RWPE2 (cell line): ENCODE measurements around the gene B3GLCT.

Source experiments
- ATAC-seq: fragments of 200-7000 bp; cut with Tn5 transposase; 3 replicates; pipeline ENCODE4 v1.9.1; 2021; ENCODE audit warnings: low read depth
- DNase-seq: peaks from one replicate; pipeline ENCODE4 v3.0.0-alpha.2; 2020; ENCODE audit warnings: low spot score
- H3K27ac ChIP-seq: fragments of 450-650 bp; 2 replicates; pipeline ENCODE4 v1.5.1; 2017; ENCODE audit warnings: mild to moderate bottlenecking; ENCODE audit not compliant: poor library complexity, severe bottlenecking
- H3K27me3 ChIP-seq: fragments of 250-450 bp; sonication (Bioruptor Pico); 2 replicates; pipeline ENCODE4 v1.5.1; 2021; ENCODE audit warnings: mild to moderate bottlenecking, moderate library complexity; ENCODE audit not compliant: insufficient read depth, poor library complexity, severe bottlenecking
- H3K36me3 ChIP-seq: fragments of 250-450 bp; sonication (Bioruptor Pico); 2 replicates; pipeline ENCODE4 v1.5.1; 2020; ENCODE audit warnings: low read depth, mild to moderate bottlenecking, moderate library complexity
- H3K4me1 ChIP-seq: fragments of 250-450 bp; sonication (Bioruptor Pico); 2 replicates; pipeline ENCODE4 v1.5.1; 2021; ENCODE audit warnings: mild to moderate bottlenecking, moderate library complexity; ENCODE audit not compliant: insufficient read depth, poor library complexity, severe bottlenecking
- H3K4me3 ChIP-seq: fragments of 250-450 bp; sonication (Bioruptor Pico); 2 replicates; pipeline ENCODE4 v1.5.1; 2021; ENCODE audit warnings: mild to moderate bottlenecking, moderate library complexity; ENCODE audit not compliant: severe bottlenecking
- H3K9me3 ChIP-seq: fragments of 250-450 bp; sonication (Bioruptor Pico); 2 replicates; pipeline ENCODE4 v1.5.1; 2021; ENCODE audit warnings: mild to moderate bottlenecking, moderate library complexity; ENCODE audit not compliant: severe bottlenecking
- TF ChIP-seq, protein P1 (sequence below): fragments of 450-650 bp; IDR thresholded peaks from one replicate; pipeline ENCODE4 v1.5.1; 2017; ENCODE audit warnings: mild to moderate bottlenecking, moderate library complexity; ENCODE audit not compliant: poor library complexity, severe bottlenecking

Gene B3GLCT

DNA sequence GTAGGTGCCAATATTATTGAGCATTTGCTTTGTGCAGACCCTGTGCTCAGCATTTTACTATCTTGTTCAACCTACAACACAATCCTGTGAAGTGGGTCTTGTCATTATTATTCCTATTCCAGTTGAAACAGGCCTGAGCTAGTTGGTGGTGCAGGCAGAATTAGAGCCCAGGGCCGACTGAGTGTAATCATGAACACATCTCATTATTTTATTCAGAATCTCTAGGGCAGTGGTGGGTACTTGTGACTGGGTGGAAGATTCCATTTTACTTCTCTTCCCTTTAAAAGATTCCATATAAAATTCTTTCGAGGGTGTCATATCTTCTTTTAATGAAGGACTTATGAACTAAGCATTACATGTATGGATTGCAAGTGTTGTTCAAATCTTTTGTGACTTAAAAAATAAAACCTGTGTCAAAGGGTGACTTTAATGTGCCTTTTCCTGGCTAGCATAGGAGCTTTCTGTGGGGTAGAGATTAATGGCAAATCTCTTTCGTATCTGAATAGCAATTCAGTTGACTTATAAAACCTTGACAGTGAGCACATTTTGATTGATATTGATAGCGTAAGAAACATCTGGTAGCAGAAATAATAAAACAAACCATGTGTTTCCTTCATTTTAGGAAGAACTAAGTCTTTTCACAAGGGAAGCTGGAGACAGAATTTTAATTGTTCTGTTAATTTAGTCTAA, 20.3 kb downstream of the B3GLCT start:
- DNase-seq, result no peak
- H3K27ac ChIP-seq, result no peak overlapping the region
- H3K27me3 ChIP-seq, result no peaks in the 10 kb centered on the region
- H3K36me3 ChIP-seq, result no peaks in the 10 kb centered on the region
- H3K4me1 ChIP-seq, result no peaks in the 10 kb centered on the region
- TF ChIP-seq, protein P1, sequence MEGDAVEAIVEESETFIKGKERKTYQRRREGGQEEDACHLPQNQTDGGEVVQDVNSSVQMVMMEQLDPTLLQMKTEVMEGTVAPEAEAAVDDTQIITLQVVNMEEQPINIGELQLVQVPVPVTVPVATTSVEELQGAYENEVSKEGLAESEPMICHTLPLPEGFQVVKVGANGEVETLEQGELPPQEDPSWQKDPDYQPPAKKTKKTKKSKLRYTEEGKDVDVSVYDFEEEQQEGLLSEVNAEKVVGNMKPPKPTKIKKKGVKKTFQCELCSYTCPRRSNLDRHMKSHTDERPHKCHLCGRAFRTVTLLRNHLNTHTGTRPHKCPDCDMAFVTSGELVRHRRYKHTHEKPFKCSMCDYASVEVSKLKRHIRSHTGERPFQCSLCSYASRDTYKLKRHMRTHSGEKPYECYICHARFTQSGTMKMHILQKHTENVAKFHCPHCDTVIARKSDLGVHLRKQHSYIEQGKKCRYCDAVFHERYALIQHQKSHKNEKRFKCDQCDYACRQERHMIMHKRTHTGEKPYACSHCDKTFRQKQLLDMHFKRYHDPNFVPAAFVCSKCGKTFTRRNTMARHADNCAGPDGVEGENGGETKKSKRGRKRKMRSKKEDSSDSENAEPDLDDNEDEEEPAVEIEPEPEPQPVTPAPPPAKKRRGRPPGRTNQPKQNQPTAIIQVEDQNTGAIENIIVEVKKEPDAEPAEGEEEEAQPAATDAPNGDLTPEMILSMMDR, result no peak
- no peak overlapping the region for H3K4me3 ChIP-seq
- no peak for ATAC-seq
- H3K9me3 ChIP-seq, result no peaks in the 10 kb centered on the region

DNA sequence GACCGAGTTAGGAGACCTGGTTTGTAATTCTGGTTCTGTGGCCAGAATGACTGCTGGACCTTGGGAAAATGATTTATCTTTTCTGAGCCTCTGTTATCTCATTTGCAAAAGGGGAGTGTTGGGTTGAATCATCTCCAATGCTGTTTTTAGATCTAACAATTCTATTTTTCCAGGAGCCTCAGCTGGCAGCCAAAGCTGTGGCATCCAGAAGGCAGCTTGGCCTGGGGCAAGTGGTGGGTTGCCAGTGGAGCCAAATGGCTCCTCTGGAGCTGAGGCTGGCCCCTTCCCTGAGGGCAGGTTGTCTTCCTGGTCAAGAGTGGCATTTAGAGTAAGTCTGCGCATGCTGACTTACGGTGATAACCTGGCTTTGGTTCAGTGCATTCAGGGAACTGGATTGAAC, 21.3 kb downstream of the B3GLCT start:
- no peak overlapping the region for H3K27ac ChIP-seq
- no peaks in the 10 kb centered on the region for H3K4me1 ChIP-seq
- no peaks in the 10 kb centered on the region for H3K27me3 ChIP-seq
- H3K9me3 ChIP-seq, result no peaks in the 10 kb centered on the region
- TF ChIP-seq, protein P1, result no peak
- DNase-seq, result no peak
- H3K4me3 ChIP-seq, result no peak overlapping the region
- no peak for ATAC-seq
- H3K36me3 ChIP-seq, result no peaks in the 10 kb centered on the region

DNA sequence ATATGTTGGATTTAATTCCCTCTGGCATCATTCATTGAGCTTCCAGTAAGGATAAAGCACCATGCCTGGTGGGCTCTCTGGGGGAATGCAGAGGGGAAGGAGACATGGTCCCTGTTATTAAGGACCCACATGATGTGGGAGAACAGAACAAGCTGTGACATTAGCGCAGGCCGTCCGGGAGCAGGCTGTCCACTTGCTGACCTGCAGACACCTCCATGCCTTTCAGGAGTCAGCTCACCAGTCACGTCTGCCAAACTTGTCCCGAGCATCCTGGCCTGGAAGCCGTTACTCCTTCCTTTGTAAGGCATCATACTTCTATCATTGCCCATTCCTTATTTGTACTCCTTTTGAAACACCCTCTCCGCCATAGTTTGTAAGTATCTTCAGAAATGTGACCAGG, 23.4 kb downstream of the B3GLCT start:
- H3K4me1 ChIP-seq, result peaks cover 3% of the 10 kb centered on the region
- no peaks in the 10 kb centered on the region for H3K27me3 ChIP-seq
- ATAC-seq (no peak), DNase-seq (no peak)
- H3K9me3 ChIP-seq, result no peaks in the 10 kb centered on the region
- no peak overlapping the region for H3K4me3 ChIP-seq
- H3K27ac ChIP-seq, result no peak overlapping the region
- TF ChIP-seq, protein P1, result no peak
- no peaks in the 10 kb centered on the region for H3K36me3 ChIP-seq

GRCh38 chr13:31223640-31224039, 23.9 kb downstream of the B3GLCT start:
- TF ChIP-seq, protein P1, result no peak
- no peaks in the 10 kb centered on the region for H3K27me3 ChIP-seq

DNA sequence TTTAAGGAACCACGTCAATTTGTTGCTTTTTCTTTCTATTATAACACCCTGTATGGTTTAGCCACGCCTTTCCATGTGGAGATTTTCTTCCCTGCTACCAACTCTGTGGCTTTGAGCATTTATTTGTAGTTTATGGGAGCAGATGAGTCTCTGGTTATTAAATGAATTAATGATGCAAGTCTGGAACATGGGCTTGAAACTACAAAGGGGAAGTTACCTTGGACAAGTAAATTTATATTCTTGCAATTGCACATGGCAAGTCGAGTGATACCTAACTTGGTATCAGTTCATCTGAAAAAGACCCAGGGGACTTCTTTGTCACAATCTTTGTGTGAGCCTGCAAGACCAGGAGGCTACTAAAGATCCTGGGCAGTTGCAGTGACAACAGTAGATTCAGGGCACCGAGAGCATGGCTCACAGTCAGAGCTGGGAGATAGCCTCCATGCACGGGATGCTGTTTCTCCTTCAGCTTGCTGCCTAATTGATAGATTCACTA, 24.4 kb downstream of the B3GLCT start:
- H3K9me3 ChIP-seq, result no peaks in the 10 kb centered on the region
- no peak for ATAC-seq
- DNase-seq, result no peak
- H3K4me1 ChIP-seq, result peaks cover 3% of the 10 kb centered on the region
- TF ChIP-seq, protein P1, result no peak
- H3K36me3 ChIP-seq, result no peaks in the 10 kb centered on the region
- no peak overlapping the region for H3K4me3 ChIP-seq
- H3K27ac ChIP-seq, result no peak overlapping the region
- no peaks in the 10 kb centered on the region for H3K27me3 ChIP-seq

More at GRCh38 chr13:31223640-31224039, 23.9 kb downstream of the B3GLCT start:
- H3K9me3 ChIP-seq, result no peaks in the 10 kb centered on the region
- ATAC-seq (no peak), DNase-seq (no peak)
- H3K4me3 ChIP-seq, result no peak overlapping the region
- no peaks in the 10 kb centered on the region for H3K36me3 ChIP-seq
- peaks cover 3% of the 10 kb centered on the region for H3K4me1 ChIP-seq
- no peak overlapping the region for H3K27ac ChIP-seq
